ENCODE results near the gene ALG14. TPM values are rescaled to one million over a fixed set of nuclear protein-coding genes. Genes with fewer than 3 reads are reported as not detected.
"Not testable (repeated sequence)": the region's sequence is repeated elsewhere in the genome, so short reads cannot be mapped to it uniquely, and the experiment has no call there.

The ALG14 gene
- total RNA-seq, 1 donor: 4.7 TPM

DNA sequence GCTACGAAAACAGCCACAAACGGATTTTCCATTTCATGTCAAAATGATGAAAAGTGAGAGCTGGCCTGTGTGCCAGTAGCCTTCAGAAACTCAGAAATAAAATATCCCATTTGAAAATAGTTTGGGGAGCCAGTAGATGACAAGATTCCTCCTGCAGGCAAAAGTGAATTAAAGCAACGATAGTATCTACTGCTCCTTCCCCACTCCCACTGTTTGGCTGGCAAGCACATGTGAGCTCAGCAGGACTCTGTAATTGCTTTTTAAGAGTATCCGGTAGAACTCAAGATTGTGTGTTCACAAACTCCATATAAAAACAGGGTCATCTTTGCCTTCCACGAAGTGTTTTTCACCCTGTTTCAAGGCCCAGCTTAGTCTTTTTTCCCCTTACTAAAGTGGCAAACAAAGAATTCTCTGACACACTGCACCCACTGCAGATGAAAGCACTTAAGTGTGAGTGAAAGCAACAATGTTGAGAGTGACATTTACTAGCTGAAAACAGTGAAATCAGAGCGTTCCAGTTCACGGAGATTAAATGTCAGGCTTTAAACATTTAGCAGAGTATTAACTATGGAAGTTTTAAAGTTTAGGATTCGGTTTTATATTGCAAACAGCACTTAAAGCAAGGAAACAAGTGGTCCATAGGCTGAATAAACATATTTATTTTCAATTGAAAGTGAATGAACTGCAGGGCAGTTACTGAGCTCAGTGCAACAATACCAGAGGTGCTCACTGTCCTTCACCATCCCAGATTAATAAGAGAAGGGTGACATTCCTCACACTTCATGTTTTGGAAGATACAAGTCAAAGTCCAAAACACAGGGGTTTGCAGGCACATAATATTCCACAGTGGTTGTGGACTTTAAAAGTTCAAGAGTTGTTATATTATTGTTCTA is 70.0 kb downstream of the ALG14 start:
- DNase-seq (ENCODE audit: low read depth): peak; percentile 60
- H3K4me3 ChIP-seq (ENCODE audit: low read depth, low read length): no peak overlapping the region
- no peak for TF ChIP-seq CTCF (IDR thresholded peaks at IDR 0.05; ENCODE audit: insufficient read depth, low read depth, low read length)

DNA sequence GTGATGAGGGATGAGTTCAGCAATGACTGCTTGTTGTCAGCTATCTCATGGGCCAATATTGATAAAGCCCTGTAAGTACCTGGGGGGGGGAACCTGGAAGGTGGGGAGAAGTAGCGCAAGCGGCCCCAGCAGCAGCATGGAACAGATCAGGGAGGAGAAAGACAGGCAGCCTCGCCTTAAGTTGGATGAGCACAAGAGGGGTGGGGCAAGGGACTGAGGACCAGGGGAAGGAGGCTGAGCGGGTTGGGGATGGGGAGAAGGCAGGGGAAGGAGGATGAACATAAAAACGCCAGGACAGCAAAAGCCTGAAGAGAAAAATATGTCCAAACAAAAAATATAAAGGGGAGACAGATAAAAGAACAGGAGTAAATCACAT is 70.6 kb downstream of the ALG14 start:
- DNase-seq (ENCODE audit: low read depth): no peak

GRCh38 chr1:94999456-95000131 is 73.2 kb downstream of the ALG14 start:
- H3K4me3 ChIP-seq (ENCODE audit: low read depth, low read length): no peak overlapping the region
- TF ChIP-seq CTCF (IDR thresholded peaks at IDR 0.05; ENCODE audit: insufficient read depth, low read depth, low read length): no peak
- no peak for DNase-seq (ENCODE audit: low read depth)

More for the DNA sequence above, 70.6 kb downstream of the ALG14 start:
- no peak overlapping the region for H3K4me3 ChIP-seq (ENCODE audit: low read depth, low read length)
- no peak for TF ChIP-seq CTCF (IDR thresholded peaks at IDR 0.05; ENCODE audit: insufficient read depth, low read depth, low read length)

GRCh38 chr1:94998748-94999147 is 74.0 kb downstream of the ALG14 start:
- TF ChIP-seq CTCF (IDR thresholded peaks at IDR 0.05; ENCODE audit: insufficient read depth, low read depth, low read length): no peak
- H3K4me3 ChIP-seq (ENCODE audit: low read depth, low read length): no peak overlapping the region
- DNase-seq (ENCODE audit: low read depth): no peak

GRCh38 chr1:94998114-94998513 is 74.6 kb downstream of the ALG14 start:
- TF ChIP-seq CTCF (IDR thresholded peaks at IDR 0.05; ENCODE audit: insufficient read depth, low read depth, low read length): no peak
- no peak overlapping the region for H3K4me3 ChIP-seq (ENCODE audit: low read depth, low read length)
- DNase-seq (ENCODE audit: low read depth): no peak

DNA sequence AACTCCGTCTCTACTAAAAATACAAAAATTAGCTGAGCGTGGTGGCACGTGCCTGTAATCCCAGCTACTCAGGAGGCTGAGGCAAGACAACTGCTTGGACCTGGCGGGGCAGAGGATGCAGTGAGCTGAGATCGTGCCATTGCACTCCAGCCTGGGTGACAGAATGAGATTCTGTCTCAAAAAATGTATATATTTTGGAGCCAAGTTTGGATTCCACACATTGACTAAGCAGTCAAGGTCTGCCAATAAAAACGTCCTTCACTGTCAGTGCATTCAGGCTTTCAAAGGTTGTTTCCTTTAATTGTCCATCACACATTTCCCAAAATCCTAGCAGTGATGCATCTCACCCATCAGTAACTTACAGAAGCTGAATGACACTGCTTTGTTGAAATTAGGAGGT is 77.2 kb downstream of the ALG14 start:
- not testable (repeated sequence) for H3K4me3 ChIP-seq (ENCODE audit: low read depth, low read length)

DNA sequence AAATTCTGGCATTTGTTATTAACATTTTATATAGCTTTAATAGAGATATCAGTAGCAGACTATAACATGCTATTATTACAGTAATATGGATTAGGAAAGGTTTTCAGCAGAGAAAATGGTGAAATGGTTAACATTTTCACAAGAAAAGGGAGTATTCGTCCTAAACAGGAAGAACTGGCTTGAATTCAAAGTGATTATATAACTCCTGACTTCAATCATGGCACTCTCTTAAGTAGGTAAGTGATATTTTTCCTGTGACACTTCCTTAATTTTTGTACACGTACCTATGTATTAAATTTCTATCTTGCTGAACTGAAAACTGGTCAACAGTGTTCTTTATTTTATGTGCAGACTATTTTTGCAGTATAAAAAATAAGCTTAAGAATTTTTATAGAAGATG is 77.9 kb downstream of the ALG14 start:
- no peak for DNase-seq (ENCODE audit: low read depth)
- no peak overlapping the region for H3K4me3 ChIP-seq (ENCODE audit: low read depth, low read length)
- TF ChIP-seq CTCF (IDR thresholded peaks at IDR 0.05; ENCODE audit: insufficient read depth, low read depth, low read length): no peak

More for the DNA sequence above, 77.2 kb downstream of the ALG14 start:
- not testable (repeated sequence) for DNase-seq (ENCODE audit: low read depth)
